GM12878 (cell line): Measurements from ENCODE around the gene NSUN7. TPM values are rescaled to one million over a fixed set of nuclear protein-coding genes. Genes with fewer than 3 reads are reported as not detected.

Experiments used
- BACH1 ChIP-seq: fragments of 450-650 bp; IDR thresholded peaks from 2 replicates; pipeline ENCODE4 v1.6.1; 2017; ENCODE audit warnings: mild to moderate bottlenecking, borderline replicate concordance
- NKRF ChIP-seq: fragments of 450-650 bp; conservative IDR thresholded peaks from 2 replicates; pipeline ENCODE4 v1.6.1; 2017; ENCODE audit warnings: mild to moderate bottlenecking, moderate library complexity
- RB1 ChIP-seq: fragments of 450-650 bp; formaldehyde crosslinking; IDR thresholded peaks from 2 replicates; pipeline ENCODE4 v1.6.1; 2017; ENCODE audit warnings: mild to moderate bottlenecking, borderline replicate concordance
- RELA ChIP-seq: fragments of 450-650 bp; IDR thresholded peaks from 2 replicates; pipeline ENCODE4 v1.8.0; 2014; ENCODE audit warnings: borderline replicate concordance; ENCODE audit not compliant: partially characterized antibody
- SREBF2 ChIP-seq: IDR thresholded peaks from 2 replicates; pipeline ENCODE4 v1.6.1; 2012; ENCODE audit warnings: mild to moderate bottlenecking, low read length
- ZBTB11 ChIP-seq: fragments of 450-650 bp; formaldehyde crosslinking; IDR thresholded peaks from 2 replicates; pipeline ENCODE4 v1.5.0; 2022; ENCODE audit warnings: mild to moderate bottlenecking, missing genetic modification characterization
- polyA plus RNA-seq, 11 experiments: library from polyadenylated mRNA; depleted of rRNA in 4 of 11; unstranded in 6 of 11; stranded (reverse) in 5 of 11; fragments of >200 nt; fragmentation: Nextera tagmentation in 4 of 11; fragmentation: Illumina TruSeq in 1 of 11; extraction: Ambion mirVana in 4 of 11; extraction: Trizol in 1 of 11; gene quantifications; 1 replicate in 1 of 11; 2 replicates in 10 of 11; pipeline versions ENCODE4 v1.2.1 to v1.2.3, GENCODE V29; 2011 to 2016; ENCODE audit warnings: inconsistent platforms in 2 of 11, missing spikeins in 2 of 11, low read depth in 1 of 11
- total RNA-seq, 4 experiments: library from RNA; depleted of rRNA in 3 of 4; stranded (reverse); fragments of >200 nt in 3 of 4; fragmentation: Illumina TruSeq in 1 of 4; extraction: Trizol in 1 of 4; gene quantifications; 2 replicates each; pipeline versions ENCODE4 v1.2.1 to v1.2.3, GENCODE V29; 2013 to 2021

NSUN7 gene
- total and polyA plus RNA-seq, 10 of the 15 experiments (the other 5 are each of a cell fraction or from before 2014, with no cell fraction given): 0.02 to 0.21 (median 0.15) TPM; not detected in 3

DNA sequence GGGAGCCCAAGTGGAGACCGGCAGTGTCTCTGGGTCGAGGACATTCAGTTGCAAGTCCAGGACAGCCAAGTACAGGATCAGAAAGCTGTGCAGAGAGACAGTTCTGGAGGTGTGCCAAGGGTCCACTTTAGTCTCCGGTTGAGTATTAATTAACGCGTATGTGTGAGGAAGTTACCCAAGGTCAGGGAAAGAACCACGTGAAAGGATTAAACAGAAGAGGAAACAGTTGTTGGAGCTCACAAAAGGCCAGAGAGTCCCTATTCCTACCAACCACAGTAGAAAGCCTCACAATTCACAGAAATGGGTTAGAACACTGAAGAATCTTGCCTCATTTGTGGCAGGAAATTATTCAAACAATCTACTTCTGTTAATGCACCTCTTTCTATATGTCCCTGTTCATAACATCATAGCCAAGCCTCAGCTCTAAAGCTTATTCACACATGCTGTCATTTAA is 17.9 kb upstream of the NSUN7 start (continued):
- TF ChIP-seq ZBTB11 (CRISPR knock-in tag): no peak
- TF ChIP-seq SREBF2: no peak
- no peak for TF ChIP-seq RELA
- TF ChIP-seq NKRF: no peak
- no peak for TF ChIP-seq BACH1
- no peak for TF ChIP-seq RB1
- TF ChIP-seq, all 136 proteins: peak for 3
